ENCODE measurements around the gene IFT57.
A peak's percentile ranks its signal among the peaks of the same experiment; 100 is the strongest.
"Not testable (repeated sequence)": the region's sequence is repeated elsewhere in the genome, so short reads cannot be mapped to it uniquely, and the experiment has no call there.

IFT57 gene, protein sequence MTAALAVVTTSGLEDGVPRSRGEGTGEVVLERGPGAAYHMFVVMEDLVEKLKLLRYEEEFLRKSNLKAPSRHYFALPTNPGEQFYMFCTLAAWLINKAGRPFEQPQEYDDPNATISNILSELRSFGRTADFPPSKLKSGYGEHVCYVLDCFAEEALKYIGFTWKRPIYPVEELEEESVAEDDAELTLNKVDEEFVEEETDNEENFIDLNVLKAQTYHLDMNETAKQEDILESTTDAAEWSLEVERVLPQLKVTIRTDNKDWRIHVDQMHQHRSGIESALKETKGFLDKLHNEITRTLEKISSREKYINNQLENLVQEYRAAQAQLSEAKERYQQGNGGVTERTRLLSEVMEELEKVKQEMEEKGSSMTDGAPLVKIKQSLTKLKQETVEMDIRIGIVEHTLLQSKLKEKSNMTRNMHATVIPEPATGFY

DNA sequence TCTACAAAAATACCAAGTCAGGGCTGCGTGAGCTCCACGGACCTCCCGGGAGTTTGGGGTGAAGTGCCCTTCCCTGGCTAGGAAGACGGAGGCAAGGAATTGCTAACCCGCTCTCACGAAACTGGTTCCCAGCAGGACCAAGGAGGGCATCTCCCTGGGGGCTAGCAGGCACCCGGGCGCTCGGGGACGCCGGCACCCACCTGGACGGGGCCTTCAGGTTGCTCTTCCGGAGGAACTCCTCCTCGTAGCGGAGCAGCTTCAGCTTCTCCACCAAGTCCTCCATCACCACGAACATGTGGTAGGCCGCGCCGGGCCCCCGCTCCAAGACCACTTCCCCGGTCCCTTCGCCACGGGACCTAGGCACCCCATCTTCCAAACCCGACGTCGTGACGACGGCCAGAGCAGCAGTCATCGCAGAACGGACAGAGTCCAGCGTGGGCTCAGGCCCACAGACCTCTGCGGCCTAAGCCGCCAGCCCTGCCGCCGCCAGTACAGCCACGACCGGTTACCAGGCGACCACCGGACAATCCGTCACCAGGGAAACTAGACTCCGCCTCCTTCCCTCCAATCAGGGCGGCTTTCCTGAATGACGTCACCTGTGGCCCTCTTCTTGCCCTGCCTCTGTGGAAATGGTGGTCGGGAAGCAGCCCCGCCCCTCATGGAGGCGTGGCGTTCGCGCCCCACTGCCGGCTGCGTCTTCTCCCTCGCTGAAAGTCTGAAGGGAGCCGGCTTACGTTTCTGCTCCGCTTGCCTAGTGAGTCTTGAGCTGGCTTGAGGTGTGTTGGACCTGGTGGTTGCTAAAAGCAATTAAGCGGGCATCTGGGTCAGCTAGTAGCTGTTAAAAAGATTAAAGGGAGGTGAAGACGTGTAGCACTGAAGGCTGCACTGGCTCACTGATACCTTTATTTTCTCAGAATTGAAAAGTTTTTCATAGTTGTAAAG, at the start of gene IFT57:
Gene IFT57 (minus strand): TSS at position 514 of the 942 bp plus-strand sequence. CDS start 102 bp downstream, at position 412.
- peak; percentile 97 to 98 for DNase-seq

DNA sequence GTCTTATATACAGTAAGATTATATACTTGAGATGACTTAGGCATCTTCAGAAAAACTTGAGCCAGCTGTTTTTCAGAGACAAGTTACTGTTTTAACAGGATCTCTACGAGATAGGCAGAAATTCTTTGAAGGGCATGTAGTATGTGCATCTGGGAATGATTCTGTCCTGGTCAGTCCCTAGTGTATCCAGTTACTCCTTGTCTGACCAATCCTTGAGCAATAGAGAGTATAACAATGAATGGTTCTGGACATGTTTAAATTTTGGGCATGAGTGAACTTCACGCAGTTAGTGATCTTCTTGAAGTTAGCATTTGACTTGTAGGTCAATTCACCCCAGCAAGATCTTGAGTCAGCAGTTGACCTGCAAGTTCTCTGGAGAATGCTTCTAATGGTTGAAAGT, 49.4 kb upstream of the IFT57 start:
- DNase-seq: no peak

- not testable (repeated sequence) for DNase-seq
Measured at GRCh38 chr3:108268235-108268634, 46.0 kb upstream of the IFT57 start.

DNA sequence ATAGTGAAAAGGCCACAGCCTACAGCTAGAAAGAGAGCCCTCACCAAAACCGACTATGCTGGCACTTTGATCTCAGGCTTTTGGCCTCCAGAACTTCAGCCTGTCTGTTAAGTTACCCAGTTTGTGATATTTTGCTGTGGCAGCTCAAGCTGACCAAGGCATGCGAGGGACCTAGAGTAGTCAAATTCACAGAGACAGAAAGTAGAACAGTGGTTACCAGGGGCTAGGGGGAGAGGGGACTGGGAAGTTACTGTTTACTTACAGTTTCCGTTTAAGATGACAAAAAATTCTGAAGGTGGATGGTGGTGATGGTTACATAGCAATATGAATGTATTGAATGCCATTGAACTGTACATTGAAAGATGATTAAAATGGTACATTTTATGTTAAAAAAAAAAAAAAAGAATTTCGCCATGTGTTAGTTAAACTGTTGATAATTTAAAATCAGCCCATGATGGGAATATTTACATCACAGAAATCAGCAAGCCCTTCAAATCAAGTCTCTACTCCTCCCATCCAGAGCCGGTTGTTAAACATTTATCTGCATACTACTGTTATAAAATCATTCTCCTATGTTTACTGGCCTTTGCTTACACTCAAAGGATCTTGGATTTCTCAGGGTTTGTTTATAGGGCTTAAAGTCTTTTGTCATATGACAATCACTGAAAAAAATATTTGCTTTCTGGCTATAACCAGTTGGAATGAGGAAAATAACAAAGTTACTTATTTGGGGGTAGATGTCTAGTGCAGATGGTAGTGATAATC, 42.5 kb upstream of the IFT57 start:
- not testable (repeated sequence) for DNase-seq

DNA sequence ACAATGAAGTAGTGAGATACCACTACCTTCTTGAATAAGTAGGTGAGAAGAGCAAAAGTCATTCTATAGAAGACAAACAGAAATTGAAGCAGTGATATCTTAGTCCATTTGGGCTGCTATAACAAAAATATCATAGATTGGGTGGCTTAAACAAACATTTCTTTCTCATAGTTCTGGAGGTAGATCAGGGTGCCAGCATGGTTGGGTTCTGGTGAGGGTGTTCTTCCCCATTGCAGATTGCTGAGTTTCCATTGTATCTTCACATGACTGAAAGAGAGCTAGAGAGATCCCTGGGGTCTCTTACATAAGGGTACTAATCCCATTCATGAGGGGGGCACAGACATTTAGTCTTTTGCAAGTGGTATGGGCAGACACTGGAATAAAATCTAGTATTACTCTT, 32.9 kb upstream of the IFT57 start:
- no peak for DNase-seq

GRCh38 chr3:108251844-108252243, 29.6 kb upstream of the IFT57 start:
- no peak for DNase-seq

GRCh38 chr3:108251265-108251664, 29.0 kb upstream of the IFT57 start:
- DNase-seq: peak in 1 of 2 experiments; percentile 43

- DNase-seq: peak in 1 of 2 experiments; percentile 24
Measured at GRCh38 chr3:108250626-108251025, 28.4 kb upstream of the IFT57 start.

- DNase-seq: no peak
Measured at GRCh38 chr3:108243243-108243642, 21.0 kb upstream of the IFT57 start.

DNA sequence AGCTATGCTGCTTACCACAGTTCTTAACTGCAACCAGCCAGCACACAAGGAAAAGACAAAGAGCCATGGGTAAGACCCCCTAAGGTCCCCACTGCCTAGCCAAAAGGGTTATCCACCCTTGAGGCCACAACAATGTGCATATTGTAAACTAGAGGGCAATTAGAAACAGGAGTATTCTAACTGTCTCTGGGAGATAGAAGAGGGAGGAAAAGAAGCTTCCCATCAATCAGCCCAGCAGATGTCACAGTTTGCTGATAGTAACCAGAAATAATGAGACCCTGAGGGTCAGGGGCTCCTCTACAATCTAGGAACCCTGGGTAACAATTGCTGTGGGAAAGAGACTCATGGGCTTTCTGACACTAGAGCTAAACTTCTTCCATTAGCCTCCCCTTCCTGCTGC, 20.6 kb upstream of the IFT57 start:
- DNase-seq: no peak

- DNase-seq: no peak
Measured at GRCh38 chr3:108241721-108242120, 19.5 kb upstream of the IFT57 start.

DNA sequence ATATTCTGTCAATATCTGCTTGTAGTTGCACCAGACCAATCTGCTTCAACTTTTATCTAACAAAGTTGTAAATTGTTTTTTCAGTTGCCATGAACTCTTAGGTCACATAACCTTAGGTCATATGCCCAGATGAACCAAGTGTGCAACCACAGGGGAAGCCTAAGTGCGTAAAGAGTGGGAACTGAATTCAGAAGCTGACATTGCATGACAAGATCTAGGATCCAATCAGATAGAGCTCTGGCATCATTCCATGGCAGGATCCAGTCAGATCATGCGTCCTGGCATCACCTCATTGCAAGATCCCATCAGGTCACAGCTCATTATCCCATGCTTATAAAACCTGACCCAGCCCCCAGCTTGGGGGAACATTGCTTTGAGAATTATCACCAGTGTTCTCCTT, 18.9 kb upstream of the IFT57 start:
- no peak for DNase-seq

- DNase-seq: no peak
Measured at GRCh38 chr3:108239082-108239481, 16.9 kb upstream of the IFT57 start.

GRCh38 chr3:108235290-108235689, 13.1 kb upstream of the IFT57 start:
- no peak for DNase-seq

DNA sequence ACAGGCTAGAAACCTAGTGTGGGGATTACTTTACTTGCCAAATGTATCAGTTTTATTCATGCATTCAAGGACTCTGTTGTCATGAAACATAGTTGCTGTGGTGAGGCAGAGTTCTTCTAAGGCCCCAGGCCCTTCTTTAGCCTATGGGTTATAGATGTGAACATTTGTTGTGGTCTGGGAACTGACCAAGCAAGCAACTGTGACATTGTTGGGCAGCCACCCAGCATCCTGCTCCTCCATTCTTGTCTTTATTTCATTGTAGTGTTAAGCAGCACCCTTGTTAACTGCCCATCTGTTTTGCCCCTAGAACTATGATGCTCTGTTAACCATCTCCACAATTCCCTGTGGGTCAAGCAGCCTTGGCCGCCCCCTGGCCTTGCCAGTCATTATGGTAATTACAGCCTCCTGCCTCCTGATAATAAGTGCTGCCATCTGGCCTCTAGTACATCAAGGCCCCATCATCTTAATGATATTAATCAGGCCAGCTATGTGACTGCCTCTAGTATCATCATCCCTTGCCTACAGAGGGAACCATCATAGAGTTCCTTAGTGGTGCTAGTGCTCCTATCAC, 12.2 kb upstream of the IFT57 start:
- no peak for DNase-seq

GRCh38 chr3:108228286-108228685, 6.1 kb upstream of the IFT57 start:
- DNase-seq: no peak

DNA sequence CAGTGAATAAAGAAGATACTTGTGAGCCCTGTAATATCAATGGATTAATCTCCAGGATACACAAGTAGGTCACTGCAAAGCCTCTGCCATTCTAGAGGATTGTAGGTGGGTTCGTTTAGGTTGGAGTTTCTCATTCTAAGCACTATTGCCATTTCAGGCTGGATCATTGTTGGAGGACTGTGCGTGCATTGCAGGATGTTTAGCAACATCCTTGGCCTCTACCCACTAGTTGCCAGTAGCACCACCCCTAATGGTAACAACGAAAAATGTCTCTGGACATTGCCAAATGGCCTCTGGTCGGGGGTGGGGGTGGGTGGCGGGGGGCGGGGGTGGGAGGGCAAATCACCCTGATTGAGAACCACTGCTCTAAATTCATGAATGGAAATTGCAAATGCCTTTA, 4.9 kb upstream of the IFT57 start:
- no peak for DNase-seq

- no peak for DNase-seq
Measured at GRCh38 chr3:108225221-108225620, 3.0 kb upstream of the IFT57 start.

- no peak for DNase-seq
Measured at GRCh38 chr3:108223928-108224327, 1.7 kb upstream of the IFT57 start.

DNA sequence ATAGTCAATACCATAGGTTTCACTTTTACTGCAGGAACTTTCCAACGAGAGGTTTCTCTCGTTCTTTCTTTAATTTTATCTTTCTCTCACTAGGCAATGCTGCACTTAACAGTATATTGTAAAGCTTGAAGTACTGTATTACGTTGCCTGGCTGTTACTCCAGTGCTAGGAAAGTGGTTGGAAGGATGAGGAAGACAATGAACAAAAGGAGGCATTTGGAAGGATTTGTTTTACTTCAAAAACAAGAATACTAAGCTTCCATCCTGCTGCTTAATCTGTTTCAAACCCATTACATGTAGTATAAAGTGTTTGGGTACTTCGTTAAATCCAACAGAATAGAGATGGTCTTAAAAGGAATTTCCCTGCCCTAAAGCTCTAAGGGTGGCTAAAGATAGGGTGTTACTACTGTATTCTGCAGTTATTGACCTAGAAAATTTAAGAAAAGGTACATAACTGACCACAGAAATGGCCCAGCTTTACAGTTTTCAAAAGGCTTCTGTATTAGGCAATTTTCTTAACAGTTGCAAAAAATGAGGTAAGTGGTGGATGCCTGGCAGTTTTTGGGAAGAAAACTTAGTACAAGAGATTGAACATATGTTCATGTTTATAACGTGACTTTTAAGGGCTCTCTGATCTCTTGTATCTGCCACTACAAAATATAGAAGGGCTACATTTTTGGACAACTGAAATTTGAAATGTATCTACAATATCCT, 785 bp upstream of the IFT57 start:
- no peak for DNase-seq

DNA sequence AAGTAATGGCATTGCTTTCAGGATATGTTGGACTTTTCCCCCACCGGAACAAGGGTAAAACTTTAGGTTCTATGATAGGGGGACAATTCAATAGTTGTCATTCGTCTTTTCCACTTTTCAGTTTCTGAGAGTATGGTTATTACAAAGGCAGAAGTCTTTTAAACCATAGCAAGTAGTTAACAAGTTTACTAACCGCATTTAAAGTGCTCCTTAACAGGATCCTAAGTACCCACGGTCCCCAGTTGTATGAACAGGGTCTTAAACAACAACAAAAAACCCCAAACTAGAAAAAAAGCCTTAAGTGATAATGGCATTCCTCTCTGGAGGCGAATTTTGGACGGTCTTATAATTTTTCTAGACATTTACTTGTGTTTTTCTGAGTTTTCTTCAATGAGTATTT, 831 bp downstream of the IFT57 start:
- DNase-seq: no peak

DNA sequence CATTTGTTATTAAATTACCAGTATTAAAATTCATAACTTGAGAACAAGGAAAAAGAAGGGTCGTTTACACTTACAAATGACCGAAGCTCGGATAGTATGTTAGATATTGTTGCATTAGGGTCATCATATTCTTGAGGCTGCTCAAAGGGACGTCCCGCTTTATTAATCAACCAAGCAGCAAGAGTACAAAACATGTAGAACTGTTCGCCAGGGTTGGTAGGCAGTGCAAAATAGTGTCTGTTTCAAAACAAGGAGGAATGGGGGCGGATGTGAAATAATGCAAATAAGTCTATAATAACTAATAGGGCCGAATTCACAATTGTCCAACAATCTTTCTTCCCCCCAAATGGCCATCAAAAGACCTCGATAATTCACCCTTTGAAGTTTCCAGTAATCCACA, 2.9 kb downstream of the IFT57 start:
- DNase-seq: peak in 1 of 2 experiments; percentile 32

Data from NCI-H2081 (cell line).